ENCODE measurements around the gene RNF114.

- TF ChIP-seq CTCF (conservative IDR thresholded peaks at IDR 0.05 in 1 of 2, IDR thresholded peaks at IDR 0.05 in 1 of 2; ENCODE audit: low read depth in 1 of 2, low read length in 2 of 2), result no peak
- TF ChIP-seq EZH2 (IDR thresholded peaks at IDR 0.05; ENCODE audit: low read length, missing control alignments), result no peak
Observed at GRCh38 chr20:49973981-49974380, 37.8 kb downstream of the RNF114 start.
